ENCODE data around the gene PRELID1.

GRCh38 chr5:177299697-177300096 is 3.9 kb upstream of the PRELID1 start:
- TF ChIP-seq, protein P1, sequence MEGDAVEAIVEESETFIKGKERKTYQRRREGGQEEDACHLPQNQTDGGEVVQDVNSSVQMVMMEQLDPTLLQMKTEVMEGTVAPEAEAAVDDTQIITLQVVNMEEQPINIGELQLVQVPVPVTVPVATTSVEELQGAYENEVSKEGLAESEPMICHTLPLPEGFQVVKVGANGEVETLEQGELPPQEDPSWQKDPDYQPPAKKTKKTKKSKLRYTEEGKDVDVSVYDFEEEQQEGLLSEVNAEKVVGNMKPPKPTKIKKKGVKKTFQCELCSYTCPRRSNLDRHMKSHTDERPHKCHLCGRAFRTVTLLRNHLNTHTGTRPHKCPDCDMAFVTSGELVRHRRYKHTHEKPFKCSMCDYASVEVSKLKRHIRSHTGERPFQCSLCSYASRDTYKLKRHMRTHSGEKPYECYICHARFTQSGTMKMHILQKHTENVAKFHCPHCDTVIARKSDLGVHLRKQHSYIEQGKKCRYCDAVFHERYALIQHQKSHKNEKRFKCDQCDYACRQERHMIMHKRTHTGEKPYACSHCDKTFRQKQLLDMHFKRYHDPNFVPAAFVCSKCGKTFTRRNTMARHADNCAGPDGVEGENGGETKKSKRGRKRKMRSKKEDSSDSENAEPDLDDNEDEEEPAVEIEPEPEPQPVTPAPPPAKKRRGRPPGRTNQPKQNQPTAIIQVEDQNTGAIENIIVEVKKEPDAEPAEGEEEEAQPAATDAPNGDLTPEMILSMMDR (IDR thresholded peaks at IDR 0.05): no peak
- TF ChIP-seq POLR2A (IDR thresholded peaks at IDR 0.05) (no peak), POLR2AphosphoS5 (IDR thresholded peaks at IDR 0.05) (no peak)

All from transverse colon (tissue), 4 donors.